PC-9 (cell line): Measurements from ENCODE around the gene UGT1A7.

Experiments used
- EZH2 ChIP-seq: fragments of 200-600 bp; sonication (generic); IDR thresholded peaks from 2 replicates; pipeline ENCODE4 v1.8.0; 2017; ENCODE audit warnings: antibody characterized with exemption, low read depth
- TF ChIP-seq, protein P1 (sequence below): fragments of 200-600 bp; sonication (generic); conservative IDR thresholded peaks from 2 replicates; pipeline ENCODE4 v1.6.1; 2017; ENCODE audit warnings: mixed run types, antibody characterized with exemption, mild to moderate bottlenecking, moderate library complexity

DNA sequence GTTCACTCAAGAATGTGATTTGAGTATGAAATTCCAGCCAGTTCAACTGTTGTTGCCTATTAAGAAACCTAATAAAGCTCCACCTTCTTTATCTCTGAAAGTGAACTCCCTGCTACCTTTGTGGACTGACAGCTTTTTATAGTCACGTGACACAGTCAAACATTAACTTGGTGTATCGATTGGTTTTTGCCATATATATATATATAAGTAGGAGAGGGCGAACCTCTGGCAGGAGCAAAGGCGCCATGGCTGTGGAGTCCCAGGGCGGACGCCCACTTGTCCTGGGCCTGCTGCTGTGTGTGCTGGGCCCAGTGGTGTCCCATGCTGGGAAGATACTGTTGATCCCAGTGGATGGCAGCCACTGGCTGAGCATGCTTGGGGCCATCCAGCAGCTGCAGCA, 78.3 kb downstream of the UGT1A7 start, which contains the start of gene UGT1A1:
- TF ChIP-seq, protein P1, sequence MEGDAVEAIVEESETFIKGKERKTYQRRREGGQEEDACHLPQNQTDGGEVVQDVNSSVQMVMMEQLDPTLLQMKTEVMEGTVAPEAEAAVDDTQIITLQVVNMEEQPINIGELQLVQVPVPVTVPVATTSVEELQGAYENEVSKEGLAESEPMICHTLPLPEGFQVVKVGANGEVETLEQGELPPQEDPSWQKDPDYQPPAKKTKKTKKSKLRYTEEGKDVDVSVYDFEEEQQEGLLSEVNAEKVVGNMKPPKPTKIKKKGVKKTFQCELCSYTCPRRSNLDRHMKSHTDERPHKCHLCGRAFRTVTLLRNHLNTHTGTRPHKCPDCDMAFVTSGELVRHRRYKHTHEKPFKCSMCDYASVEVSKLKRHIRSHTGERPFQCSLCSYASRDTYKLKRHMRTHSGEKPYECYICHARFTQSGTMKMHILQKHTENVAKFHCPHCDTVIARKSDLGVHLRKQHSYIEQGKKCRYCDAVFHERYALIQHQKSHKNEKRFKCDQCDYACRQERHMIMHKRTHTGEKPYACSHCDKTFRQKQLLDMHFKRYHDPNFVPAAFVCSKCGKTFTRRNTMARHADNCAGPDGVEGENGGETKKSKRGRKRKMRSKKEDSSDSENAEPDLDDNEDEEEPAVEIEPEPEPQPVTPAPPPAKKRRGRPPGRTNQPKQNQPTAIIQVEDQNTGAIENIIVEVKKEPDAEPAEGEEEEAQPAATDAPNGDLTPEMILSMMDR = no peak
- TF ChIP-seq EZH2 = no peak
